K562 (cell line): ENCODE results near the gene CREB3L2. TPM values are rescaled to one million over a fixed set of nuclear protein-coding genes. Genes with fewer than 3 reads are reported as not detected.
A peak's percentile ranks its signal among the peaks of the same experiment; 100 is the strongest.

Experiments used
- KAT2B ChIP-seq: IDR thresholded peaks from one replicate; pipeline ENCODE4 v1.6.1; 2012; ENCODE audit warnings: low read depth, mild to moderate bottlenecking, control low read depth, inconsistent platforms, low read length, moderate library complexity
- POLR2H ChIP-seq: IDR thresholded peaks from 2 replicates; pipeline ENCODE4 v1.6.1; 2016; ENCODE audit warnings: missing genetic modification characterization, low read depth, mild to moderate bottlenecking, control low read depth, missing compliant biosample characterization, moderate library complexity
- TEAD2 ChIP-seq: fragments of 450-650 bp; IDR thresholded peaks from 2 replicates; pipeline ENCODE4 v1.6.1; 2016; ENCODE audit warnings: missing genetic modification characterization, control low read depth, missing compliant biosample characterization
- ZNF436 ChIP-seq: fragments of 250-450, 450-650 bp; sonication (Bioruptor Pico); formaldehyde crosslinking; IDR thresholded peaks from 2 replicates; pipeline ENCODE4 v1.7.0; 2020; ENCODE audit warnings: mild to moderate bottlenecking
- polyA plus RNA-seq, 8 experiments: library from polyadenylated mRNA; depleted of rRNA in 4 of 8; stranded (reverse) in 5 of 8; unstranded in 3 of 8; fragments of >200 nt; fragmentation: Nextera tagmentation in 2 of 8; fragmentation: Illumina TruSeq in 1 of 8; extraction: Ambion mirVana in 2 of 8; extraction: Trizol in 1 of 8; gene quantifications; 2 replicates each; pipeline versions ENCODE4 v1.2.1 to v1.2.3, GENCODE V29; 2011 to 2014; ENCODE audit warnings: inconsistent platforms in 1 of 8, missing spikeins in 1 of 8
- total RNA-seq, 7 experiments: library from RNA; depleted of rRNA in 6 of 7; stranded (reverse); fragments of >200 nt in 6 of 7; fragmentation: Illumina TruSeq in 2 of 7; extraction: Trizol in 2 of 7; gene quantifications; 2 replicates each; pipeline versions ENCODE4 v1.2.1 to v1.2.3, GENCODE V29; 2011 to 2021; ENCODE audit warnings: low replicate concordance in 1 of 7
- TF ChIP-seq, protein P1 (sequence below): fragments of 250-450 bp; sonication (Bioruptor Pico); IDR thresholded peaks from 2 replicates; pipeline ENCODE4 v1.9.0; 2021; ENCODE audit warnings: mild to moderate bottlenecking, inconsistent platforms
- TF ChIP-seq, protein P2 (sequence below), 3 experiments: IDR thresholded peaks in 2 of 3; conservative IDR thresholded peaks in 1 of 3; 2 replicates each; pipeline ENCODE4 v1.5.1; 2011 to 2012; ENCODE audit warnings: low read length in 3 of 3, mild to moderate bottlenecking in 3 of 3, control low read depth in 2 of 3, improper control_type of control experiment in 1 of 3, inconsistent platforms in 1 of 3, low read depth in 1 of 3, mixed read lengths in 1 of 3, moderate library complexity in 1 of 3; ENCODE audit not compliant: insufficient read depth in 2 of 3

The CREB3L2 gene
- total and polyA plus RNA-seq, 9 of the 15 experiments (the other 6 are each of a cell fraction or from before 2014, with no cell fraction given) = 7.1 to 45.6 (median 15.8) TPM

DNA sequence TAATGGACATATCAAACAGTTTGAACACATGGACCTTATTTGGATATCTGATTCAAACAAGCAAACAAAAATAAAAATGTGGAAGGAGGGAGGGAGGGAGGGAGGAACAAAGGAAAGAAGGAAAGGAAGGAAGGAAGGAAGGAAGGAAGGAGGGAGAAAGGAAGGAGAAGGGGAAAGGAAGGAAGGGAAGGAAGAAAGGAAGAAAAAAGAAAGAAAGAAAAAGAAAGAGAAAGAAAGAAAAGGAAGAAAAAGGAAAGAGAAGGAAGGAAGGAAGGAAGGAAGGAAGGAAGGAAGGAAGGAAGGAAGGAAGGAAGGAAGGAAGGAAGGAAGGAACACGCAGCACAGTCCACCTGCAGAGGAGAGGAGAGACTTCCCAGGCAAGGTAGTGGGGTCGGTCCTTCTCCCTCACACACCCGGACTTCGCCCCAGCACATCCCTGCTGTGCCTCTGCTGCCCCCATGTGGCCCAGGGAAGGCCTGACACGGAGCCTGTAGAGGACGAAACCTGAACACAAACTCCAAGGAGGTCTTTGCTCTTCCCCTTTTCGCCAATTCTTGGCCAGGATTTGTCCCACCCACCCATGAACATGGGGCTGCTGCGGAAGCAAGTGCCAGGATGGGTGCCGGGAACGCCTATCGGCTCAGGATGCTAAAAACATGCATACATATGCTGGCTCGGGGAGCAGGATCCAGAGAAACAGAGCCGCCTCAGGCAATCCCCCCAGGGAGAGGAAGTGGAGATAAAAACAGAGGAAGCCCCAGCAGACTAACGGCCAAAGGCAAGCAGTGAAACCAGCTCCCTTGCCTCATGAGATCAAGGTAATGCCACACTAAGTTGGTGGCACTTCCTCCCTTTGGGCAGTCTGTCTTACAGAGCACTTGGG is 102.8 kb downstream of the CREB3L2 start (continued):
- TF ChIP-seq POLR2H (tag) (no peak), KAT2B (no peak), TEAD2 (tag) (no peak), ZNF436 (CRISPR knock-in tag) (no peak)
- TF ChIP-seq, protein P1, sequence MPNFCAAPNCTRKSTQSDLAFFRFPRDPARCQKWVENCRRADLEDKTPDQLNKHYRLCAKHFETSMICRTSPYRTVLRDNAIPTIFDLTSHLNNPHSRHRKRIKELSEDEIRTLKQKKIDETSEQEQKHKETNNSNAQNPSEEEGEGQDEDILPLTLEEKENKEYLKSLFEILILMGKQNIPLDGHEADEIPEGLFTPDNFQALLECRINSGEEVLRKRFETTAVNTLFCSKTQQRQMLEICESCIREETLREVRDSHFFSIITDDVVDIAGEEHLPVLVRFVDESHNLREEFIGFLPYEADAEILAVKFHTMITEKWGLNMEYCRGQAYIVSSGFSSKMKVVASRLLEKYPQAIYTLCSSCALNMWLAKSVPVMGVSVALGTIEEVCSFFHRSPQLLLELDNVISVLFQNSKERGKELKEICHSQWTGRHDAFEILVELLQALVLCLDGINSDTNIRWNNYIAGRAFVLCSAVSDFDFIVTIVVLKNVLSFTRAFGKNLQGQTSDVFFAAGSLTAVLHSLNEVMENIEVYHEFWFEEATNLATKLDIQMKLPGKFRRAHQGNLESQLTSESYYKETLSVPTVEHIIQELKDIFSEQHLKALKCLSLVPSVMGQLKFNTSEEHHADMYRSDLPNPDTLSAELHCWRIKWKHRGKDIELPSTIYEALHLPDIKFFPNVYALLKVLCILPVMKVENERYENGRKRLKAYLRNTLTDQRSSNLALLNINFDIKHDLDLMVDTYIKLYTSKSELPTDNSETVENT (CRISPR knock-in tag) = peak; percentile 44; the same call in 1 of the 2 replicates
- TF ChIP-seq, protein P2, sequence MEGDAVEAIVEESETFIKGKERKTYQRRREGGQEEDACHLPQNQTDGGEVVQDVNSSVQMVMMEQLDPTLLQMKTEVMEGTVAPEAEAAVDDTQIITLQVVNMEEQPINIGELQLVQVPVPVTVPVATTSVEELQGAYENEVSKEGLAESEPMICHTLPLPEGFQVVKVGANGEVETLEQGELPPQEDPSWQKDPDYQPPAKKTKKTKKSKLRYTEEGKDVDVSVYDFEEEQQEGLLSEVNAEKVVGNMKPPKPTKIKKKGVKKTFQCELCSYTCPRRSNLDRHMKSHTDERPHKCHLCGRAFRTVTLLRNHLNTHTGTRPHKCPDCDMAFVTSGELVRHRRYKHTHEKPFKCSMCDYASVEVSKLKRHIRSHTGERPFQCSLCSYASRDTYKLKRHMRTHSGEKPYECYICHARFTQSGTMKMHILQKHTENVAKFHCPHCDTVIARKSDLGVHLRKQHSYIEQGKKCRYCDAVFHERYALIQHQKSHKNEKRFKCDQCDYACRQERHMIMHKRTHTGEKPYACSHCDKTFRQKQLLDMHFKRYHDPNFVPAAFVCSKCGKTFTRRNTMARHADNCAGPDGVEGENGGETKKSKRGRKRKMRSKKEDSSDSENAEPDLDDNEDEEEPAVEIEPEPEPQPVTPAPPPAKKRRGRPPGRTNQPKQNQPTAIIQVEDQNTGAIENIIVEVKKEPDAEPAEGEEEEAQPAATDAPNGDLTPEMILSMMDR (IDR thresholded peaks at IDR 0.05 in 2 of 3, conservative IDR thresholded peaks at IDR 0.05 in 1 of 3; ENCODE audit: insufficient read depth in 2 of 3, low read depth in 1 of 3, low read length in 3 of 3) = peak; percentile 96 to 99 (median 97)
- TF ChIP-seq, all 486 proteins: peak for 81
